ENCODE results near the gene WDR49.

WDR49 gene

GRCh38 chr3:167568634-167569033 lies 85.1 kb downstream of the WDR49 start:
- TF ChIP-seq MAX (IDR thresholded peaks at IDR 0.05) (no peak), CEBPB (IDR thresholded peaks at IDR 0.05) (no peak), REST (IDR thresholded peaks at IDR 0.05; ENCODE audit: low read depth) (no peak), NFIC (IDR thresholded peaks at IDR 0.05) (no peak), CREB1 (IDR thresholded peaks at IDR 0.05; ENCODE audit: low read depth) (no peak), FOXM1 (IDR thresholded peaks at IDR 0.05; ENCODE audit: borderline replicate concordance, low read depth) (no peak), TAF1 (IDR thresholded peaks at IDR 0.05; ENCODE audit: low read depth) (no peak), RAD21 (IDR thresholded peaks at IDR 0.05; ENCODE audit: low read depth) (no peak), YY1 (IDR thresholded peaks at IDR 0.05; ENCODE audit: low read depth) (no peak), TCF12 (IDR thresholded peaks at IDR 0.05; ENCODE audit: low read depth) (no peak), ZBTB7A (IDR thresholded peaks at IDR 0.05; ENCODE audit: low read depth) (no peak), TEAD4 (IDR thresholded peaks at IDR 0.05) (no peak), EP300 (IDR thresholded peaks at IDR 0.05; ENCODE audit: borderline replicate concordance) (no peak), EGR1 (IDR thresholded peaks at IDR 0.05) (no peak), USF1 (IDR thresholded peaks at IDR 0.05) (no peak)

- TF ChIP-seq TAF1 (IDR thresholded peaks at IDR 0.05; ENCODE audit: low read depth) (no peak), EGR1 (IDR thresholded peaks at IDR 0.05) (no peak), NFIC (IDR thresholded peaks at IDR 0.05) (no peak)
Observed at GRCh38 chr3:167565489-167565888, 88.3 kb downstream of the WDR49 start.

- TF ChIP-seq MAX (IDR thresholded peaks at IDR 0.05) (no peak), EP300 (IDR thresholded peaks at IDR 0.05; ENCODE audit: borderline replicate concordance) (no peak), TCF12 (IDR thresholded peaks at IDR 0.05; ENCODE audit: low read depth) (no peak), CEBPB (IDR thresholded peaks at IDR 0.05) (no peak), FOXM1 (IDR thresholded peaks at IDR 0.05; ENCODE audit: borderline replicate concordance, low read depth) (no peak), YY1 (IDR thresholded peaks at IDR 0.05; ENCODE audit: low read depth) (no peak), EGR1 (IDR thresholded peaks at IDR 0.05) (no peak), ZBTB7A (IDR thresholded peaks at IDR 0.05; ENCODE audit: low read depth) (no peak), USF1 (IDR thresholded peaks at IDR 0.05) (no peak), NFIC (IDR thresholded peaks at IDR 0.05) (no peak), TEAD4 (IDR thresholded peaks at IDR 0.05) (no peak), RAD21 (IDR thresholded peaks at IDR 0.05; ENCODE audit: low read depth) (no peak), TAF1 (IDR thresholded peaks at IDR 0.05; ENCODE audit: low read depth) (no peak), CREB1 (IDR thresholded peaks at IDR 0.05; ENCODE audit: low read depth) (no peak), REST (IDR thresholded peaks at IDR 0.05; ENCODE audit: low read depth) (no peak)
Observed at GRCh38 chr3:167564612-167565011, 89.1 kb downstream of the WDR49 start.

GRCh38 chr3:167559924-167560323 lies 93.8 kb downstream of the WDR49 start:
- TF ChIP-seq TEAD4 (IDR thresholded peaks at IDR 0.05) (no peak), EP300 (IDR thresholded peaks at IDR 0.05; ENCODE audit: borderline replicate concordance) (no peak), FOXM1 (IDR thresholded peaks at IDR 0.05; ENCODE audit: borderline replicate concordance, low read depth) (no peak), RAD21 (IDR thresholded peaks at IDR 0.05; ENCODE audit: low read depth) (no peak), CEBPB (IDR thresholded peaks at IDR 0.05) (no peak), ZBTB7A (IDR thresholded peaks at IDR 0.05; ENCODE audit: low read depth) (no peak)

GRCh38 chr3:167554898-167555297 lies 98.8 kb downstream of the WDR49 start:
- TF ChIP-seq ZBTB7A (IDR thresholded peaks at IDR 0.05; ENCODE audit: low read depth) (no peak), FOXM1 (IDR thresholded peaks at IDR 0.05; ENCODE audit: borderline replicate concordance, low read depth) (no peak), EP300 (IDR thresholded peaks at IDR 0.05; ENCODE audit: borderline replicate concordance) (no peak), TCF12 (IDR thresholded peaks at IDR 0.05; ENCODE audit: low read depth) (no peak), REST (IDR thresholded peaks at IDR 0.05; ENCODE audit: low read depth) (no peak), USF1 (IDR thresholded peaks at IDR 0.05) (no peak), RAD21 (IDR thresholded peaks at IDR 0.05; ENCODE audit: low read depth) (no peak), TEAD4 (IDR thresholded peaks at IDR 0.05) (no peak), TAF1 (IDR thresholded peaks at IDR 0.05; ENCODE audit: low read depth) (no peak), CREB1 (IDR thresholded peaks at IDR 0.05; ENCODE audit: low read depth) (no peak), EGR1 (IDR thresholded peaks at IDR 0.05) (no peak), MAX (IDR thresholded peaks at IDR 0.05) (no peak), YY1 (IDR thresholded peaks at IDR 0.05; ENCODE audit: low read depth) (no peak), NFIC (IDR thresholded peaks at IDR 0.05) (no peak), CEBPB (IDR thresholded peaks at IDR 0.05) (no peak)

Data from Ishikawa (cell line).